ENCODE results near the gene DPP8.
"Not testable (repeated sequence)": the region's sequence is repeated elsewhere in the genome, so short reads cannot be mapped to it uniquely, and the experiment has no call there.

DPP8 gene

GRCh38 chr15:65399001-65399706 is 118.3 kb downstream of the DPP8 start:
- no peak overlapping the region for H3K4me3 ChIP-seq (ENCODE audit: low read depth, low read length)
- no peak for DNase-seq (ENCODE audit: low read depth)
- no peak for TF ChIP-seq CTCF (IDR thresholded peaks at IDR 0.05; ENCODE audit: insufficient read depth, low read depth, low read length, missing control alignments)

- DNase-seq (ENCODE audit: low read depth); H3K4me3 ChIP-seq (ENCODE audit: low read depth, low read length): not testable (repeated sequence)
Measured at GRCh38 chr15:65398486-65398885, 119.0 kb downstream of the DPP8 start.

GRCh38 chr15:65396965-65397317 is 120.5 kb downstream of the DPP8 start:
- no peak overlapping the region for H3K4me3 ChIP-seq (ENCODE audit: low read depth, low read length)
- no peak for DNase-seq (ENCODE audit: low read depth)
- TF ChIP-seq CTCF (IDR thresholded peaks at IDR 0.05; ENCODE audit: insufficient read depth, low read depth, low read length, missing control alignments): no peak

GRCh38 chr15:65396283-65396964 is 121.1 kb downstream of the DPP8 start:
- no peak for TF ChIP-seq CTCF (IDR thresholded peaks at IDR 0.05; ENCODE audit: insufficient read depth, low read depth, low read length, missing control alignments)
- DNase-seq (ENCODE audit: low read depth): no peak
- H3K4me3 ChIP-seq (ENCODE audit: low read depth, low read length): no peak overlapping the region

- DNase-seq (ENCODE audit: low read depth): no peak
- no peak overlapping the region for H3K4me3 ChIP-seq (ENCODE audit: low read depth, low read length)
- TF ChIP-seq CTCF (IDR thresholded peaks at IDR 0.05; ENCODE audit: insufficient read depth, low read depth, low read length, missing control alignments): no peak
Measured at GRCh38 chr15:65395567-65396202, 121.8 kb downstream of the DPP8 start.

- no peak for DNase-seq (ENCODE audit: low read depth)
- no peak for TF ChIP-seq CTCF (IDR thresholded peaks at IDR 0.05; ENCODE audit: insufficient read depth, low read depth, low read length, missing control alignments)
- H3K4me3 ChIP-seq (ENCODE audit: low read depth, low read length): no peak overlapping the region
Measured at GRCh38 chr15:65394936-65395335, 122.6 kb downstream of the DPP8 start.

- no peak for DNase-seq (ENCODE audit: low read depth)
- no peak overlapping the region for H3K4me3 ChIP-seq (ENCODE audit: low read depth, low read length)
- no peak for TF ChIP-seq CTCF (IDR thresholded peaks at IDR 0.05; ENCODE audit: insufficient read depth, low read depth, low read length, missing control alignments)
Measured at GRCh38 chr15:65394280-65394789, 123.2 kb downstream of the DPP8 start.
